Kidney epithelial cell (primary cell): ENCODE measurements around the gene EVX1. TPM values are rescaled to one million over a fixed set of nuclear protein-coding genes. Genes with fewer than 3 reads are reported as not detected.

Source experiments
- DNase-seq: peaks from one replicate; pipeline ENCODE4 v3.0.0-alpha.2; 2010; ENCODE audit warnings: low read depth
- H3K27me3 ChIP-seq: 2 replicates; pipeline ENCODE4 v1.6.0; 2011; ENCODE audit warnings: low read length; ENCODE audit not compliant: control insufficient read depth, insufficient read depth
- H3K36me3 ChIP-seq: 2 replicates; pipeline ENCODE4 v1.5.1; 2011; ENCODE audit warnings: low read length; ENCODE audit not compliant: control insufficient read depth, insufficient read depth
- H3K4me3 ChIP-seq: 2 replicates; pipeline ENCODE4 v1.5.1; 2011; ENCODE audit warnings: low read depth, mild to moderate bottlenecking, control low read depth, low read length
- CTCF ChIP-seq: IDR thresholded peaks from 2 replicates; pipeline ENCODE4 v1.5.1; 2011; ENCODE audit warnings: mild to moderate bottlenecking, moderate library complexity, low read length, control low read depth, inconsistent platforms; ENCODE audit not compliant: insufficient read depth, poor library complexity, severe bottlenecking
- total RNA-seq: library from RNA; depleted of rRNA; stranded (reverse); fragments of >200 nt; gene quantifications from 2 replicates; pipeline ENCODE4 v1.2.3, GENCODE V29; 2015

Gene EVX1
- total RNA-seq, 1 donor from 2014 or later, result not detected

GRCh38 chr7:27209933-27210440 lies 32.6 kb upstream of the EVX1 start:
- no peak for DNase-seq
- H3K4me3 ChIP-seq, result no peak overlapping the region
- H3K27me3 ChIP-seq, result peaks cover 86% of the 10 kb centered on the region
- no peak for TF ChIP-seq CTCF
- no peaks in the 10 kb centered on the region for H3K36me3 ChIP-seq

GRCh38 chr7:27210441-27211083 lies 32.0 kb upstream of the EVX1 start:
- peak; percentile 76 for TF ChIP-seq CTCF
- no peaks in the 10 kb centered on the region for H3K36me3 ChIP-seq
- H3K27me3 ChIP-seq, result peaks cover 86% of the 10 kb centered on the region
- no peak for DNase-seq
- H3K4me3 ChIP-seq, result no peak overlapping the region

DNA sequence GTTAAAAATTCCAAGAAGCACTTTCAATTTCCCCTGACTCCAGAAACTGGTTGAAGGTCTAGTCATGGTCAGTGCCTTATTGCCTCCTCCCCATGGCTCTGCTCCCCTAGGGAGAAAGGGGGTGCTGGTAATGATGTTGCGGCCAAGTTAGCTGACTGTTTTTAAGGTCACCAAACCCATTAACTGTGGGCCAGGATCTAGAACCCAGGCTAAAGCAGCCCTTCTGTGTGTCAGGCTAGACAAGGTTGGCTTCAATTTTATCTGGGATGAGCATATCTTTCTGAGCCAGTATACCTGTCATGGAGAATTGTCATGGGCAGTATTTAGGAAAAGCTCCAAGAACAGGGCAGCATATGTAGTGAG lies 31.5 kb upstream of the EVX1 start:
- no peak for TF ChIP-seq CTCF
- peaks cover 86% of the 10 kb centered on the region for H3K27me3 ChIP-seq
- H3K36me3 ChIP-seq, result no peaks in the 10 kb centered on the region
- H3K4me3 ChIP-seq, result no peak overlapping the region
- DNase-seq, result no peak

GRCh38 chr7:27211764-27212204 lies 30.8 kb upstream of the EVX1 start:
- no peak for TF ChIP-seq CTCF
- no peak for DNase-seq
- Histone ChIP-seq H3K36me3 (no peaks in the 10 kb centered on the region), H3K4me3 (no peak overlapping the region), H3K27me3 (peaks cover 86% of the 10 kb centered on the region)

- Histone ChIP-seq H3K4me3 (no peak overlapping the region), H3K27me3 (peaks cover 89% of the 10 kb centered on the region), H3K36me3 (no peaks in the 10 kb centered on the region)
- no peak for DNase-seq
- no peak for TF ChIP-seq CTCF
These were observed 29.8 kb upstream of the EVX1 start for GRCh38 chr7:27212497-27213432.
